Measurements from ENCODE around the gene HSP90AB1.
"Not testable (repeated sequence)": the region's sequence is repeated elsewhere in the genome, so short reads cannot be mapped to it uniquely, and the experiment has no call there.

The HSP90AB1 gene

DNA sequence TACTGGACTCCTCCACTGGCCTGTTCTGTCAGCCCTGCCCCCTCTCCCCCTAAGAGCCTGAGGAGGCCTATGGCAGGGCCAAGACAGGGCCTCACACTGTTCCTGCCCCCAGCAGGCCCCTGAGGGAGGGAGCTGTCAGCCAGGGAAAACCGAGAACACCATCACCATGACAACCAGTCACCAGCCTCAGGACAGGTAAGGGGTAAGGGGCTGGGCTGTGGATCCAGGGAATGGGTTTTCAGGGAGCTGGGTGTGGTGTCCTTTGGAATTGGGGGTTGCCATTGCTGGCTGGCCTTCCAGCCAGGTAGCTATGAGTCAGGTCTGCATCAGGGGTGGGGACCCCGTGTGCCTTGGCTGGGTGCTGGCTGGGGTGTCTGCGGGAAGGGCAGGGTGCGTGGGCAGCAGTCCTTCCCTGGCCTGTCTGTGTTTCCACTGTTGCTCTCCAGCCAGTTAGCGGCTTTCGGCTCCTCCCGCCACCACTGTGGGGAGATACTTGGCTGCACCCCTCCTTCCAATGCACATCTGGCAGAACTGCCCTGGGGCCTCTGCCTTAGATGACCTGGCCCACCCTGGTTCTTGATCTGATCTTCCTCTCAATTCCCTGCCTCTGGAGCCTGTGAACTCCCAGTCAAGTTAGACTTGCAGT is 19.6 kb upstream of the HSP90AB1 start:
- TF ChIP-seq, protein P1, sequence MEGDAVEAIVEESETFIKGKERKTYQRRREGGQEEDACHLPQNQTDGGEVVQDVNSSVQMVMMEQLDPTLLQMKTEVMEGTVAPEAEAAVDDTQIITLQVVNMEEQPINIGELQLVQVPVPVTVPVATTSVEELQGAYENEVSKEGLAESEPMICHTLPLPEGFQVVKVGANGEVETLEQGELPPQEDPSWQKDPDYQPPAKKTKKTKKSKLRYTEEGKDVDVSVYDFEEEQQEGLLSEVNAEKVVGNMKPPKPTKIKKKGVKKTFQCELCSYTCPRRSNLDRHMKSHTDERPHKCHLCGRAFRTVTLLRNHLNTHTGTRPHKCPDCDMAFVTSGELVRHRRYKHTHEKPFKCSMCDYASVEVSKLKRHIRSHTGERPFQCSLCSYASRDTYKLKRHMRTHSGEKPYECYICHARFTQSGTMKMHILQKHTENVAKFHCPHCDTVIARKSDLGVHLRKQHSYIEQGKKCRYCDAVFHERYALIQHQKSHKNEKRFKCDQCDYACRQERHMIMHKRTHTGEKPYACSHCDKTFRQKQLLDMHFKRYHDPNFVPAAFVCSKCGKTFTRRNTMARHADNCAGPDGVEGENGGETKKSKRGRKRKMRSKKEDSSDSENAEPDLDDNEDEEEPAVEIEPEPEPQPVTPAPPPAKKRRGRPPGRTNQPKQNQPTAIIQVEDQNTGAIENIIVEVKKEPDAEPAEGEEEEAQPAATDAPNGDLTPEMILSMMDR (IDR thresholded peaks at IDR 0.05; ENCODE audit: extremely low read depth, missing control alignments), result no peak
- peak; percentile 10 for DNase-seq (ENCODE audit: low spot score)

DNA sequence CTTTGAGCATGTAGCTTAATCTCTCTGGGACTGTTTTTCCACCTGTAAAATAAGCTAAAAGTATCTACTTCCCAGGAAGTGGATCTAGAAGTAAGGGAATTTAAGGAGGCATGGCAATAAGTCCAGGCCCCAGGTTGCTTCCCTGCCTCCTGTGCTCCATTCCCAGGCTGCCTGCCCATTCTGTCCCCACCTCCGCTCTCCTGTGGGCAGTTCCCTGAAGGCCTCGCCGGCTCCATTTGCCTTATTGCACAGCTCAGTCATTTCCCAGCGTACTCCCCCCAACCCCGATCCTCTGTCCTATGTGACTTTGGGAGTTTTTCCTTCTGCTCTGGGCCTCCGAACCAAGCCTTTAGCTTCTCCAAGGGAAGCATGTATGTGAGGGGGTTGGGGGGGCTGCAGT is 18.9 kb upstream of the HSP90AB1 start:
- DNase-seq (ENCODE audit: low spot score), result peak; percentile 3
- TF ChIP-seq, protein P1 (IDR thresholded peaks at IDR 0.05; ENCODE audit: extremely low read depth, missing control alignments), result no peak

DNA sequence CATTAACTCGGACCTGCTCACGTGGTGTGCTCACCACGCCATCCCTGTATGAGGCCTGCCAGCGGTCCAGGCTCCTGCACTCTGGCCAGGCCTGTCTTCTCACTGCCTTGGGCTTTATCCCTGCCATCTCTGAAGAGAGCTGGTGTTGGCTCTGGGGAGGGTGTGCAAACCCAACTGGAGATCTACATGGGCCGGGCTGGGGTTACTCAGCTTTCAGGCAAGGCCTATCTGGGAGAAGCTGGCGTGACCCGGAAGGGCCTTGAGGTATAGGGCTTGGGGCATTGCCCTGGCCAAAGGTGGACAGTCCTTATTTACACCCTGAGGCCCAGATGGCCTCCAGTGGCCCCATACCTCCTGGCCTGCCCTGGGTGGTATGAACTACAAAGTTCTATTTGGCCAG is 18.5 kb upstream of the HSP90AB1 start:
- TF ChIP-seq, protein P1 (IDR thresholded peaks at IDR 0.05; ENCODE audit: extremely low read depth, missing control alignments), result no peak
- no peak for DNase-seq (ENCODE audit: low spot score)

DNA sequence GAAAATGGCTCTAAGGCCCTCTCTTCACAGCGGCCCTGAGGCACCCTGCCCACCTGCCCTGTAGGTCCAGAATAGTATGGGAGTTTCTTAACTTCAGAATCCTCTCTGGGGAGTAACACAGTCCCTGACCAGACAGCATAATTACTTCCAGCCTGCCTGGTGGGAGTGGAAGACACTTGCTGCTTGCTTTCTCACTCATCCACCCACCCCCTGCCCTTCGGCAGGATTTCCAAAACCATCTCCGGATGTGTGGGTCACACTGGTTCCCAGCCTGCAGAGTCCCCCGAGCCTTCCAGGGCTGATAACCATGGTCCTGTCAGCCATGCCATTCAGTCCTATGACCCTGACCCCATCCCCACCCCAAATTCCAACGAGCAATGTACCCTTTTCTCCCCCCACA is 18.1 kb upstream of the HSP90AB1 start:
- TF ChIP-seq, protein P1 (IDR thresholded peaks at IDR 0.05; ENCODE audit: extremely low read depth, missing control alignments), result no peak
- DNase-seq (ENCODE audit: low spot score), result no peak

DNA sequence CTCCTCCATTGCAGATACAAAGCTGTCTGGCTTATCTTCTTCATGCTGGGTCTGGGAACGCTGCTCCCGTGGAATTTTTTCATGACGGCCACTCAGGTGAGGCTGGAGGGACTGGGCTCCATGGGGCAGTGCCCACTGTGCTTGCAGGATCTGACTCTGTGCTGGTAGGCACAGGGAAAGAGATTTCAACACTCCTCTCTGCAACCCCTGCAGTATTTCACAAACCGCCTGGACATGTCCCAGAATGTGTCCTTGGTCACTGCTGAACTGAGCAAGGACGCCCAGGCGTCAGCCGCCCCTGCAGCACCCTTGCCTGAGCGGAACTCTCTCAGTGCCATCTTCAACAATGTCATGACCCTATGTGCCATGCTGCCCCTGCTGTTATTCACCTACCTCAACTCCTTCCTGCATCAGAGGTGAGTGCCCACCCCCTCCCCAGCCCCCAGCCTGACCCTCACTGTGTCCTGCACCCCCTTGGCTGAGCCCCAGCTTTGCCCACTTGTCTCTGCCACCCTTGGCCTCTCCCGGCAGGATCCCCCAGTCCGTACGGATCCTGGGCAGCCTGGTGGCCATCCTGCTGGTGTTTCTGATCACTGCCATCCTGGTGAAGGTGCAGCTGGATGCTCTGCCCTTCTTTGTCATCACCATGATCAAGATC is 17.4 kb upstream of the HSP90AB1 start:
- DNase-seq (ENCODE audit: low spot score), result no peak
- TF ChIP-seq, protein P1 (IDR thresholded peaks at IDR 0.05; ENCODE audit: extremely low read depth, missing control alignments), result no peak

DNA sequence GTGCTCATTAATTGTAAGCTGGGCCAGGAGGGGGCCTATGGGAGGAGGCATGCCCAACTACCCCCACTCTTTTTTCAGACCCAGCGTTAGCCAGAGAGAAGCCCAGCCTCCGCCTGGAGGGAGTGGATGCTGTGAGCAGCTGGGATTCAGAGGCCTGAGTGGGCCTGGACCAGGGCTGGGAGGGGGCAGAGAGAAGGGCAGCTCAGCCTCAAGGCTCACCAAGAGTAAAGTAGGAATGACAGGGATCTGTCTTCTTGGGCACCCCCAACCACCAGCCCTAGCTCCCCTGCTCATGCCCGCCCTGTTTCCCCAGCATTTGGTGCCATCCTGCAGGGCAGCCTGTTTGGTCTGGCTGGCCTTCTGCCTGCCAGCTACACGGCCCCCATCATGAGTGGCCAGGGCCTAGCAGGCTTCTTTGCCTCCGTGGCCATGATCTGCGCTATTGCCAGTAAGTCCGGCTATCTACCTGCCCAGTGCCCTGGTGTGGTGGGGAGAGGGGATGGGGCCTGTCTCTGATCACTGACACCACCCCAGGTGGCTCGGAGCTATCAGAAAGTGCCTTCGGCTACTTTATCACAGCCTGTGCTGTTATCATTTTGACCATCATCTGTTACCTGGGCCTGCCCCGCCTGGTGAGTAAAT is 16.7 kb upstream of the HSP90AB1 start:
- TF ChIP-seq, protein P1 (IDR thresholded peaks at IDR 0.05; ENCODE audit: extremely low read depth, missing control alignments), result no peak
- peak; percentile 3 for DNase-seq (ENCODE audit: low spot score)

DNA sequence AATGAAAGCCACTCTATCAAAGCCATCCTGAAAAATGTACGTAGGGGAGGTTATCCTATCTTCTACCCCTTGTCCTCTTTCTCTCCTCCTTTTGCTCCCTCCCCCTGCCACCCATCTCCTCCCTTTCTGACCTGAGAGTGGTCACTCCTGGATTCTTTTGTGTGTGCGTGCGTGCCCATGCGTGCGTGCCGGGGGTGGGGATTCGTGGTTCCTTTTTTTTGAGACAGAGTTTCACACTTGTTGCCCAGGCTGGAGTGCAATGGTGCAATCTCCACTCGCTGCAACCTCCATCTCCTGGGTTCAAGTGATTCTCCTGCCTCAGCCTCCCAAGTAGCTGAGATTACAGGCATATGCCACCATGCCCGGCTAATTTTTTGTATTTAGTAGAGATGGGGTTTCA is 15.5 kb upstream of the HSP90AB1 start:
- DNase-seq (ENCODE audit: low spot score), result not testable (repeated sequence)
